ENCODE results near the gene GALNT17. TPM values are rescaled to one million over a fixed set of nuclear protein-coding genes. Genes with fewer than 3 reads are reported as not detected.

The GALNT17 gene
- total RNA-seq, 1 donor from 2014 or later: not detected

DNA sequence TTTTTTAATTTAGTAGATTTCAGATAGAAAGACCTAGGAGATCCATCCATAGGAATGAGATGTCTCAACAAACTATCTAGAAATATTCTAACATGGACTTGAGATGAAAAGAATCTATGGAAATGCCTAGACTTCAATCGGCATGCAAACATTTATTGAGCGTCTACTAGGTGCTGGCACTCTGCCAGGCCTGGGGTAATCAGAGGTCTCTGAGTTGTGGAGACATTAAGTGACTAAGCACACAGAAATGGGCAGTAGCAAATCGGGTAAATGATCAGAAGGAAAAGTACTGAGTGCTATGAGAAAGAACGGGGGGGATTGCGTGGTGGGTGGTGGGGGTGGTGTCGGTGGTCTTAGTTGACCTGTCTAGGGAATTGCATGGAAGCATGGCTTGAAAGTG lies 466.6 kb downstream of the GALNT17 start:
- TF ChIP-seq, protein P1, sequence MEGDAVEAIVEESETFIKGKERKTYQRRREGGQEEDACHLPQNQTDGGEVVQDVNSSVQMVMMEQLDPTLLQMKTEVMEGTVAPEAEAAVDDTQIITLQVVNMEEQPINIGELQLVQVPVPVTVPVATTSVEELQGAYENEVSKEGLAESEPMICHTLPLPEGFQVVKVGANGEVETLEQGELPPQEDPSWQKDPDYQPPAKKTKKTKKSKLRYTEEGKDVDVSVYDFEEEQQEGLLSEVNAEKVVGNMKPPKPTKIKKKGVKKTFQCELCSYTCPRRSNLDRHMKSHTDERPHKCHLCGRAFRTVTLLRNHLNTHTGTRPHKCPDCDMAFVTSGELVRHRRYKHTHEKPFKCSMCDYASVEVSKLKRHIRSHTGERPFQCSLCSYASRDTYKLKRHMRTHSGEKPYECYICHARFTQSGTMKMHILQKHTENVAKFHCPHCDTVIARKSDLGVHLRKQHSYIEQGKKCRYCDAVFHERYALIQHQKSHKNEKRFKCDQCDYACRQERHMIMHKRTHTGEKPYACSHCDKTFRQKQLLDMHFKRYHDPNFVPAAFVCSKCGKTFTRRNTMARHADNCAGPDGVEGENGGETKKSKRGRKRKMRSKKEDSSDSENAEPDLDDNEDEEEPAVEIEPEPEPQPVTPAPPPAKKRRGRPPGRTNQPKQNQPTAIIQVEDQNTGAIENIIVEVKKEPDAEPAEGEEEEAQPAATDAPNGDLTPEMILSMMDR (IDR thresholded peaks at IDR 0.05; ENCODE audit: insufficient read depth, low read length, severe bottlenecking): no peak
- DNase-seq (ENCODE audit: low read depth) (no peak), FAIRE-seq (no peak)
- Histone ChIP-seq H3K4me3 (ENCODE audit: low read depth, low read length) (no peak overlapping the region), H3K27me3 (ENCODE audit: control insufficient read depth, insufficient read depth, low read length) (no peaks in the 10 kb centered on the region), H3K36me3 (ENCODE audit: control insufficient read depth, insufficient read depth, low read length) (no peaks in the 10 kb centered on the region)

DNA sequence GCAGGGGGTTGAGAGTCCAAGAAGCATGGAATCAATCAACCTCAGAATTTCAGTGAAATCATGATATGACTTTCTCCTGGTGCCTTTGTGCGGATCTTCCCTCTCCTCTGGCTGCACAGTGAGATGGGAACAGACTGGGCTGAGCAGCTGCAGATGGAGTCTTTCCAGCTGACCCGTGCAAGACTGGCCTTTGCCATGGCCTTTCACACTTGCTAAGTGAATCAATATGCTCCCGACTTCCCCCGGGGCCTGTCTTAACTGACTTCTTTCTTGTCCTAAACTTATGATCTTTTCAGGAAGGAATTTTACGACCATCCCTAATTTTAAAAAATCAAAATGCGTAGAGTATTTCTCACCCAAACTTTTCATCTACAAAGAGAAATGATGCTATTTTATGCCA lies 469.9 kb downstream of the GALNT17 start:
- DNase-seq (ENCODE audit: low read depth) (no peak), FAIRE-seq (no peak)
- TF ChIP-seq, protein P1 (IDR thresholded peaks at IDR 0.05; ENCODE audit: insufficient read depth, low read length, severe bottlenecking): no peak
- H3K36me3 ChIP-seq (ENCODE audit: control insufficient read depth, insufficient read depth, low read length): no peaks in the 10 kb centered on the region
- no peak overlapping the region for H3K4me3 ChIP-seq (ENCODE audit: low read depth, low read length)
- H3K27me3 ChIP-seq (ENCODE audit: control insufficient read depth, insufficient read depth, low read length): no peaks in the 10 kb centered on the region

DNA sequence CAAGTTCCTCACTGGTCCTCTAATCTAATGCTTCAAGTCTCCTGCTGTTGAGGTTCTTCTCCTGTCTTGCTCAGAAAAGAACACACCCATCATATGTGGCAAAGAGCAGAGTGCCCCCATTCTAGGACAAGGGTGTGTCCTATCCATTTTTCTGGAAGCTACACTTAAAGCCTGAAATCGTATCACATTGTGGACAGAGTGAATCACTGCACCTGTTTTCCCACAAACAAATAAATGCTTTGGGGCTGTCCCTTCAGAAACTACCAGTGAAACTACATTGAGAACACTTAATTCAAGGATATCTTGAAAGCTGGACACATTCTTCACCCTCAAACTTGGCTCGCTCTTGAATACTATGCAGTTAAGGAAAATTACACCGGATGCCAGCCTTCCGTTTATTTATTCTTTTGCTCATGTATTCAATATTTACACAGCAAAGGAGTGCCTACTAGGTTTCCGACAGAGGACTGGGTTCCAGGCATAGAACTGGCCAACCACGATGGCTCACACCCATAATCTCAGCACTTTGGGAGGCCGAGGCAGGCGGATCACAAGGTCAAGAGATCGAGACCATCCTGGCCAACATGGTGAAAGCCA lies 473.0 kb downstream of the GALNT17 start:
- Histone ChIP-seq H3K27me3 (ENCODE audit: control insufficient read depth, insufficient read depth, low read length) (no peaks in the 10 kb centered on the region), H3K4me3 (ENCODE audit: low read depth, low read length) (no peak overlapping the region), H3K36me3 (ENCODE audit: control insufficient read depth, insufficient read depth, low read length) (no peaks in the 10 kb centered on the region)
- DNase-seq (ENCODE audit: low read depth) (no peak), FAIRE-seq (no peak)
- TF ChIP-seq, protein P1 (IDR thresholded peaks at IDR 0.05; ENCODE audit: insufficient read depth, low read length, severe bottlenecking): no peak

DNA sequence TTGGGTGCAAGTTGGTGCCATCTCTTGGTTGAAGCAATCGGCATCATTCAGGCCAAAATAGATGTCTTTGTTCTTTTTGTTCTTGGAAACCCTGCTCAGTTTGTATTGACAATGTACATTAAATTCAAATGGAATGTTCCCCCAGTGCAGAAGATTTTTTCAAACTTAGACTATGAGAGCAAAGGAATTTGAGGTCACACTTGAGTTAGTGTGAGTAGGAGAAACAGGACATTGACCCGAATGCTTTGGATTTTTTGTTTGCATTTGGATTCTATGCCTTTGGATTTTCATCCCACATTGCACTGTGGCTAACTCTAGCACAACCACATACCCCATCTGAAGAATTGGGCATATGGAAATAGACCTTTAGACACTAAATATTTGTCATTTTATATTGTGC lies 480.0 kb downstream of the GALNT17 start:
- FAIRE-seq (no peak), DNase-seq (ENCODE audit: low read depth) (no peak)
- Histone ChIP-seq H3K4me3 (ENCODE audit: low read depth, low read length) (no peak overlapping the region), H3K27me3 (ENCODE audit: control insufficient read depth, insufficient read depth, low read length) (no peaks in the 10 kb centered on the region), H3K36me3 (ENCODE audit: control insufficient read depth, insufficient read depth, low read length) (no peaks in the 10 kb centered on the region)
- TF ChIP-seq, protein P1 (IDR thresholded peaks at IDR 0.05; ENCODE audit: insufficient read depth, low read length, severe bottlenecking): no peak

DNA sequence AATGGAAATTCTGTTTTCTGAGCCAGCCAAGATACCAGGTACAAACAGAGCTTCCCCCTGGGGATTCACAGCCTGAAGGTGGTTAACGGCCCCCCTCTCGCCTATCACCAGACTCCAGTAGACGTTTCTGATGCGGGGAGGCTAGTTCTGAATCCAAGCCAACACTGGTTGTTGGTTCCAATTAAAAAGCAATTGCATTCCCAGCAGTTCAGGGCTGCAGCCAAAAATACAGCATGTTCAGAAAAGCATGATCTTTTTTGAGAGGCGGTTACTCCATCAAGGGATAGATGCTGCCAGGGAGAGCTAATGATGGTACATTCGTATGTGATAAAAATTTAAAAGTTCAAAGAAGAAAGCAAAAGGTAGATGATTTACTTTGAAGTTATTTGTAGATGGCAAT lies 481.0 kb downstream of the GALNT17 start:
- no peaks in the 10 kb centered on the region for H3K27me3 ChIP-seq (ENCODE audit: control insufficient read depth, insufficient read depth, low read length)
- H3K36me3 ChIP-seq (ENCODE audit: control insufficient read depth, insufficient read depth, low read length): no peaks in the 10 kb centered on the region
- TF ChIP-seq, protein P1 (IDR thresholded peaks at IDR 0.05; ENCODE audit: insufficient read depth, low read length, severe bottlenecking): no peak
- FAIRE-seq: no peak
- no peak overlapping the region for H3K4me3 ChIP-seq (ENCODE audit: low read depth, low read length)
- no peak for DNase-seq (ENCODE audit: low read depth)

DNA sequence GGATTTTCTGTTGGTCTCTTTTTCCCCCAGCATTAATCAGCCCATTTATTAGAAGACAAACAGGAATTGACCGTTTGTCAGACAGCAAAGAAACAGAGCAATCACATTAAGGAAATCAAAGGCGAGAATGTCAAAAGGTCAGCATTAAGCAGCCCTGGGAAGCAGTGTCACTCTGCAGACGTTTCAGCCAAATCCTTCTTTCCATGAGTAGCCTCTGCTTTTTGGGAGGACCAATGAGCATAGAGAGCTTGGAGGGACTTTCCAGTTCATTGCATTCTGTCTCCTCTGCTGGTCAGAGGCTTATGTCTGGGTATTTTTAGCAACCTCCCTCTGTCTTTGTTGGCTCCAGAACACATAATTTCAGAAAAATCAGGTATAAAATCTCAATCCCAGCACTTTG lies 481.4 kb downstream of the GALNT17 start:
- FAIRE-seq: no peak
- TF ChIP-seq, protein P1 (IDR thresholded peaks at IDR 0.05; ENCODE audit: insufficient read depth, low read length, severe bottlenecking): no peak

More for the DNA sequence above, 481.4 kb downstream of the GALNT17 start:
- DNase-seq (ENCODE audit: low read depth): no peak
- Histone ChIP-seq H3K36me3 (ENCODE audit: control insufficient read depth, insufficient read depth, low read length) (no peaks in the 10 kb centered on the region), H3K27me3 (ENCODE audit: control insufficient read depth, insufficient read depth, low read length) (no peaks in the 10 kb centered on the region), H3K4me3 (ENCODE audit: low read depth, low read length) (no peak overlapping the region)

Data from bronchial epithelial cell (primary cell).